ENCODE data around the gene GPR148. TPM values are rescaled to one million over a fixed set of nuclear protein-coding genes. Genes with fewer than 3 reads are reported as not detected.

The GPR148 gene
- total RNA-seq, 1 donor from 2014 or later = not detected

GRCh38 chr2:130756053-130756873, 27.4 kb downstream of the GPR148 start:
- H3K36me3 Mint-ChIP-seq = no peaks in the 10 kb centered on the region
- H3K27ac Mint-ChIP-seq = no peak overlapping the region
- H3K4me3 Mint-ChIP-seq = peak overlapping the region; percentile 60
- DNase-seq (ENCODE audit: low spot score in 2 of 2, unreplicated experiment in 2 of 2) = peak in 1 of 2 experiments; percentile 58
- TF ChIP-seq CTCF (IDR thresholded peaks at IDR 0.05; ENCODE audit: unreplicated experiment) = no peak
- peaks cover 2% of the 10 kb centered on the region for H3K4me1 Mint-ChIP-seq
- peaks cover 88% of the 10 kb centered on the region for H3K27me3 Mint-ChIP-seq (ENCODE audit: low read depth)
- no peaks in the 10 kb centered on the region for H3K9me3 Mint-ChIP-seq

- H3K27ac Mint-ChIP-seq = no peak overlapping the region
- peaks cover 2% of the 10 kb centered on the region for H3K4me1 Mint-ChIP-seq
- no peak for TF ChIP-seq CTCF (IDR thresholded peaks at IDR 0.05; ENCODE audit: unreplicated experiment)
- no peaks in the 10 kb centered on the region for H3K36me3 Mint-ChIP-seq
- peaks cover 93% of the 10 kb centered on the region for H3K27me3 Mint-ChIP-seq (ENCODE audit: low read depth)
- H3K9me3 Mint-ChIP-seq = no peaks in the 10 kb centered on the region
- peak overlapping the region; percentile 60 for H3K4me3 Mint-ChIP-seq
- no peak for DNase-seq (ENCODE audit: low spot score in 2 of 2, unreplicated experiment in 2 of 2)
These were observed 28.2 kb downstream of the GPR148 start for GRCh38 chr2:130756874-130757668.

- no peak for TF ChIP-seq CTCF (IDR thresholded peaks at IDR 0.05; ENCODE audit: unreplicated experiment)
- H3K27ac Mint-ChIP-seq = no peak overlapping the region
- peaks cover 2% of the 10 kb centered on the region for H3K4me1 Mint-ChIP-seq
- no peaks in the 10 kb centered on the region for H3K36me3 Mint-ChIP-seq
- no peaks in the 10 kb centered on the region for H3K9me3 Mint-ChIP-seq
- peaks cover 67% of the 10 kb centered on the region for H3K27me3 Mint-ChIP-seq (ENCODE audit: low read depth)
- no peak for DNase-seq (ENCODE audit: low spot score in 2 of 2, unreplicated experiment in 2 of 2)
- H3K4me3 Mint-ChIP-seq = no peak overlapping the region
These were observed 31.3 kb downstream of the GPR148 start for GRCh38 chr2:130759906-130760753.

GRCh38 chr2:130760754-130761751, 32.2 kb downstream of the GPR148 start:
- Mint-ChIP-seq H3K4me1 (peaks cover 2% of the 10 kb centered on the region), H3K27me3 (ENCODE audit: low read depth) (peaks cover 63% of the 10 kb centered on the region), H3K36me3 (no peaks in the 10 kb centered on the region), H3K27ac (no peak overlapping the region), H3K9me3 (no peaks in the 10 kb centered on the region), H3K4me3 (no peak overlapping the region)
- TF ChIP-seq CTCF (IDR thresholded peaks at IDR 0.05; ENCODE audit: unreplicated experiment) = no peak
- DNase-seq (ENCODE audit: low spot score in 2 of 2, unreplicated experiment in 2 of 2) = no peak
